Vagina (tissue), 2 donors: ENCODE data around the gene POT1.

ENCODE experiments used
- POLR2A ChIP-seq, 2 donors: fragments of 450-650 bp; IDR thresholded peaks; one replicate each; pipeline ENCODE4 v1.6.1; 2017; ENCODE audit warnings: antibody characterized with exemption in 2 of 2, mild to moderate bottlenecking in 2 of 2, moderate library complexity in 2 of 2
- POLR2AphosphoS5 ChIP-seq, 2 donors: sonication (generic); formaldehyde crosslinking; IDR thresholded peaks; one replicate each; pipeline ENCODE4 v1.9.0; 2017; ENCODE audit warnings: antibody characterized with exemption in 2 of 2, mild to moderate bottlenecking in 2 of 2, low read depth in 1 of 2; ENCODE audit not compliant: insufficient read depth in 1 of 2

- TF ChIP-seq POLR2A (IDR thresholded peaks at IDR 0.05) (no peak), POLR2AphosphoS5 (IDR thresholded peaks at IDR 0.05; ENCODE audit: insufficient read depth in 1 of 2, low read depth in 1 of 2) (no peak)
Measured at GRCh38 chr7:124907490-124907889, 22.1 kb downstream of the POT1 start.
